Caco-2 (cell line): ENCODE measurements around the gene SNX3. TPM values are rescaled to one million over a fixed set of nuclear protein-coding genes. Genes with fewer than 3 reads are reported as not detected.

Source experiments
- BruUV-seq: library from RNA; stranded (reverse); fragments of 400-500 nt; replicated peaks from 2 replicates; lab custom pipeline; 2021; lab: Mats Ljungman, UMichigan
- CTCF ChIA-PET: fragments of 300-600 bp; sonication (Branson Sonifier 250); formaldehyde crosslinking; loops from one replicate; lab custom pipeline; 2022; ENCODE audit warnings: antibody characterized with exemption; lab: Charles Lee
- POLR2A ChIA-PET: fragments of 300-600 bp; sonication (Branson Sonifier 250); formaldehyde crosslinking; loops from one replicate; lab custom pipeline; 2022; ENCODE audit warnings: antibody characterized with exemption; lab: Charles Lee
- DNase-seq, 2 experiments: peaks; one replicate each; pipeline versions ENCODE4 v3.0.0 to v3.0.0-alpha.2; 2020 to 2022
- H3K27me3 ChIP-seq: replicated peaks from 2 replicates; pipeline ENCODE4 v1.6.0; 2011; ENCODE audit warnings: low read length; ENCODE audit not compliant: control insufficient read depth, insufficient read depth
- H3K36me3 ChIP-seq: 2 replicates; pipeline ENCODE4 v1.5.1; 2011; ENCODE audit warnings: low read length; ENCODE audit not compliant: control insufficient read depth, insufficient read depth
- H3K4me1 ChIP-seq: fragments of 250-450 bp; sonication (Bioruptor Pico); 2 replicates; pipeline ENCODE4 v1.5.1; 2020; ENCODE audit warnings: mild to moderate bottlenecking
- H3K4me3 ChIP-seq: 2 replicates; pipeline ENCODE4 v1.5.1; 2011; ENCODE audit warnings: low read depth, mild to moderate bottlenecking, control low read depth, low read length
- H3K9me3 ChIP-seq: fragments of 250-450 bp; sonication (Bioruptor Pico); 2 replicates; pipeline ENCODE4 v1.5.1; 2020; ENCODE audit warnings: mild to moderate bottlenecking, moderate library complexity
- H3K27ac Mint-ChIP-seq: one replicate; pipeline ENCODE4 v1.8.0; 2022; ENCODE audit warnings: mixed read lengths; ENCODE audit not compliant: unreplicated experiment
- H3K27me3 Mint-ChIP-seq: one replicate; pipeline ENCODE4 v1.8.0; 2022; ENCODE audit warnings: mixed read lengths; ENCODE audit not compliant: insufficient read depth, unreplicated experiment
- H3K36me3 Mint-ChIP-seq: one replicate; pipeline ENCODE4 v1.8.0; 2022; ENCODE audit warnings: mild to moderate bottlenecking, mixed read lengths; ENCODE audit not compliant: insufficient read depth, unreplicated experiment
- H3K4me1 Mint-ChIP-seq: one replicate; pipeline ENCODE4 v1.8.0; 2022; ENCODE audit warnings: low read depth, mixed read lengths; ENCODE audit not compliant: unreplicated experiment
- H3K4me3 Mint-ChIP-seq: one replicate; pipeline ENCODE4 v1.8.0; 2022; ENCODE audit warnings: mild to moderate bottlenecking, moderate library complexity, mixed read lengths; ENCODE audit not compliant: unreplicated experiment
- H3K9me3 Mint-ChIP-seq: one replicate; pipeline ENCODE4 v1.8.0; 2022; ENCODE audit warnings: mixed read lengths; ENCODE audit not compliant: unreplicated experiment
- intact Hi-C: fragments of 100-400 bp; cut with micrococcal nuclease; formaldehyde crosslinking; loops from one replicate; pipeline ENCODE4 v1.10.0; 2022; ENCODE audit not compliant: unreplicated experiment
- total RNA-seq: library from RNA; stranded (reverse); gene quantifications from 2 replicates; pipeline ENCODE4 v1.2.3, GENCODE V29; 2022
- TF ChIP-seq, protein P1 (sequence below), 2 experiments: fragments of 200-600 bp in 1 of 2; IDR thresholded peaks; 1 replicate in 1 of 2; 2 replicates in 1 of 2; pipeline versions ENCODE4 v1.5.1 to v1.8.0; 2011 to 2022; ENCODE audit warnings: antibody characterized with exemption in 1 of 2, control low read depth in 1 of 2, inconsistent platforms in 1 of 2, low read depth in 1 of 2, low read length in 1 of 2, mild to moderate bottlenecking in 1 of 2, moderate library complexity in 1 of 2; ENCODE audit not compliant: insufficient read depth in 1 of 2, severe bottlenecking in 1 of 2, unreplicated experiment in 1 of 2

Gene SNX3
- total RNA-seq, 1 experiment from 2014 or later = 114 TPM

DNA sequence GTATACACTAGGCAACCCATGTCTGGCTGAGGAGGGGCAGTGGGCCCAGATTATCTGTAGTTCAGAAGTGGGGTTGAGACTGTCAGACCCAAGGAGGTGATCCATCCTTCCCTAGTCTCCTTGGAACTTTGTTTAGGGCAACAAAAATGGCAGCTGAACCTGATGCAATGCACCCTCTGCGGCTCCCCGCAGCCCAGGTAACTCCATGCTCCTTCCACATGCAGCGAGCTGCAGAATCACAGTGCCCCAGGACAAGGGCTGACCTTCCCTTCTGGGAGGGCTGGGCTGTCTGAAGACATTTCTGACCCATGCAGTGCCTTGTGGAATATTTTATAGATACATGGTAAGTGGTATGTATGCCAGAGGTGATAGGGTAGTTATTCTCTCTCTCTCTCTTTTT, 65.6 kb downstream of the SNX3 start:
- no peaks in the 10 kb centered on the region for H3K36me3 Mint-ChIP-seq
- Histone ChIP-seq H3K9me3 (no peaks in the 10 kb centered on the region), H3K4me1 (no peaks in the 10 kb centered on the region), H3K4me3 (no peak overlapping the region), H3K36me3 (no peaks in the 10 kb centered on the region), H3K27me3 (no peaks in the 10 kb centered on the region)
- H3K4me3 Mint-ChIP-seq = no peak overlapping the region
- no TSS peak for BruUV-seq
- TF ChIP-seq, protein P1, sequence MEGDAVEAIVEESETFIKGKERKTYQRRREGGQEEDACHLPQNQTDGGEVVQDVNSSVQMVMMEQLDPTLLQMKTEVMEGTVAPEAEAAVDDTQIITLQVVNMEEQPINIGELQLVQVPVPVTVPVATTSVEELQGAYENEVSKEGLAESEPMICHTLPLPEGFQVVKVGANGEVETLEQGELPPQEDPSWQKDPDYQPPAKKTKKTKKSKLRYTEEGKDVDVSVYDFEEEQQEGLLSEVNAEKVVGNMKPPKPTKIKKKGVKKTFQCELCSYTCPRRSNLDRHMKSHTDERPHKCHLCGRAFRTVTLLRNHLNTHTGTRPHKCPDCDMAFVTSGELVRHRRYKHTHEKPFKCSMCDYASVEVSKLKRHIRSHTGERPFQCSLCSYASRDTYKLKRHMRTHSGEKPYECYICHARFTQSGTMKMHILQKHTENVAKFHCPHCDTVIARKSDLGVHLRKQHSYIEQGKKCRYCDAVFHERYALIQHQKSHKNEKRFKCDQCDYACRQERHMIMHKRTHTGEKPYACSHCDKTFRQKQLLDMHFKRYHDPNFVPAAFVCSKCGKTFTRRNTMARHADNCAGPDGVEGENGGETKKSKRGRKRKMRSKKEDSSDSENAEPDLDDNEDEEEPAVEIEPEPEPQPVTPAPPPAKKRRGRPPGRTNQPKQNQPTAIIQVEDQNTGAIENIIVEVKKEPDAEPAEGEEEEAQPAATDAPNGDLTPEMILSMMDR (IDR thresholded peaks at IDR 0.05; ENCODE audit: insufficient read depth in 1 of 2, low read depth in 1 of 2, low read length in 1 of 2, severe bottlenecking in 1 of 2, unreplicated experiment in 1 of 2) = no peak
- CTCF ChIA-PET = no interaction called here
- no peaks in the 10 kb centered on the region for H3K27me3 Mint-ChIP-seq
- no peak for DNase-seq
- POLR2A ChIA-PET = no interaction called here
- no peak overlapping the region for H3K27ac Mint-ChIP-seq
- no peaks in the 10 kb centered on the region for H3K4me1 Mint-ChIP-seq
- intact Hi-C loops = no loop called here
- no peaks in the 10 kb centered on the region for H3K9me3 Mint-ChIP-seq

DNA sequence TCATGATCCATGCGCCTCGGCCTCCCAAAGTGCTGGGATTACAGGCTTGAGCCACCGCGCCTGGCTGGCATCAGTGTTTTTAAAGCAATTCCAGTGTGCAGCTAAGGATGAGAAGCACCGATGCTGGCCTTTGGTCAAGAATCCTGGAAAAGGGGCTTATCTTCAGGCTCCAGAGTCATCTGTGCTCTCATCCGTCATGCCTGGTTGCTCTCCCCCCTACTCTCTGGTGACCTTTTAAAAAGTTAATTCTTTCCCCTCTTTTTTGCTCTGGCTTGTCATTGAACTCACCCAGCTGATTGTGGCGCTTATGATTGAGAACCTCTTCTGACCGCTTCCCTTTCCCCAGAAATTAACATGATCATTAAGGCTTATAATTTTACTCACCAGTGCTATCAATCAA, 66.3 kb downstream of the SNX3 start:
- Mint-ChIP-seq H3K4me3 (no peak overlapping the region), H3K27me3 (no peaks in the 10 kb centered on the region), H3K4me1 (no peaks in the 10 kb centered on the region), H3K27ac (no peak overlapping the region), H3K9me3 (no peaks in the 10 kb centered on the region), H3K36me3 (no peaks in the 10 kb centered on the region)
- no peaks in the 10 kb centered on the region for H3K4me1 ChIP-seq
- H3K9me3 ChIP-seq = no peaks in the 10 kb centered on the region
- POLR2A ChIA-PET = no interaction called here
- CTCF ChIA-PET = interaction anchor here (0.6 kb wide), 1 partner anchor 82 kb away, joined by 3 read pairs; no protein-coding TSS in a partner anchor
- no peak for DNase-seq
- no TSS peak for BruUV-seq
- no peak overlapping the region for H3K4me3 ChIP-seq
- H3K27me3 ChIP-seq = no peaks in the 10 kb centered on the region
- intact Hi-C loops = no loop called here
- H3K36me3 ChIP-seq = no peaks in the 10 kb centered on the region
- TF ChIP-seq, protein P1 (IDR thresholded peaks at IDR 0.05; ENCODE audit: insufficient read depth in 1 of 2, low read depth in 1 of 2, low read length in 1 of 2, severe bottlenecking in 1 of 2, unreplicated experiment in 1 of 2) = no peak

DNA sequence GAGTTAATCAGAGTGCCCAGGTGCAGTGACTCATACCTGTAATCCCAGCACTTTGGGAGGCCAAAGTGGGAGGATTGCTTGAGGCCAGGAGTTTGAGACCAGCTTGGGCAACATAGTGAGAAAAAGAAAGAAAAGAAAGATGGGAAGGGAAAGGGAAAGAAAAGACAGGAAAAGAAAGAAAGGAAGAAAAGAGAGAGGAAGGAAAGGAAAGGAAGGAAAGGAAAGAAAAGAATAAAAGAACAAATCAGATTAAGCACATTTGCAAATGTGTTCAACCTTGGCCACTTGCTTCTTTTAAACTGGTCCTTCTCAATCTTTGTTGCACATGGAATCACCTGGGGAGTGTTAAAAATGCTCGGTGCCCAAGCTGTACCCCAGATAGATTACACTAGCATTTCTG, 67.0 kb downstream of the SNX3 start:
- H3K27me3 Mint-ChIP-seq = no peaks in the 10 kb centered on the region
- no TSS peak for BruUV-seq
- H3K36me3 Mint-ChIP-seq = no peaks in the 10 kb centered on the region
- TF ChIP-seq, protein P1 (IDR thresholded peaks at IDR 0.05; ENCODE audit: insufficient read depth in 1 of 2, low read depth in 1 of 2, low read length in 1 of 2, severe bottlenecking in 1 of 2, unreplicated experiment in 1 of 2) = no peak
- no peak for DNase-seq
- intact Hi-C loops = no loop called here
- Histone ChIP-seq H3K9me3 (no peaks in the 10 kb centered on the region), H3K27me3 (no peaks in the 10 kb centered on the region), H3K36me3 (no peaks in the 10 kb centered on the region), H3K4me3 (no peak overlapping the region), H3K4me1 (no peaks in the 10 kb centered on the region)
- ChIA-PET CTCF (interaction anchor here (0.7 kb wide), 1 partner anchor 62 kb away, joined by 10 read pairs; no protein-coding TSS in a partner anchor), POLR2A (interaction anchor here (0.6 kb wide), 1 partner anchor 216 kb away, joined by 23 read pairs; no protein-coding TSS in a partner anchor)
- no peaks in the 10 kb centered on the region for H3K4me1 Mint-ChIP-seq
- no peak overlapping the region for H3K27ac Mint-ChIP-seq
- no peaks in the 10 kb centered on the region for H3K9me3 Mint-ChIP-seq
- no peak overlapping the region for H3K4me3 Mint-ChIP-seq
